Measurements from ENCODE around the gene KIRREL3. TPM values are rescaled to one million over a fixed set of nuclear protein-coding genes. Genes with fewer than 3 reads are reported as not detected.

KIRREL3 gene
- total and polyA plus RNA-seq, 10 donors, result 0.50 to 5.4 (median 2.0) TPM

GRCh38 chr11:126529037-126529436, 471.5 kb downstream of the KIRREL3 start:
- H3K27ac ChIP-seq, result no peak overlapping the region
- peaks cover 0 to 6% (median 0%) of the 10 kb centered on the region in 7 donors for H3K27me3 ChIP-seq (replicated peaks in 1 of 7)
- TF ChIP-seq POLR2AphosphoS5 (IDR thresholded peaks at IDR 0.05) (no peak), CTCF (IDR thresholded peaks at IDR 0.05 in 8 of 11, conservative IDR thresholded peaks at IDR 0.05 in 3 of 11) (no peak)
- intact Hi-C loops (cut with DNase I; ENCODE audit: low total_unique reads), result no loop called here
- no peaks in the 10 kb centered on the region for H3K4me1 ChIP-seq
- no peak overlapping the region for H3K4me3 ChIP-seq
- H3K9me3 ChIP-seq, result no peaks in the 10 kb centered on the region
- peak; percentile 62 for DNase-seq
- 67 to 87% (median 80%) methylated on average over 10 of the region's 10 CpGs for WGBS, 5 donors
- no peaks in the 10 kb centered on the region for H3K36me3 ChIP-seq

GRCh38 chr11:126528075-126528474, 472.5 kb downstream of the KIRREL3 start:
- 59 to 69% (median 66%) methylated on average over 4 to 5 of the region's 5 CpGs for WGBS, 5 donors
- TF ChIP-seq POLR2A (IDR thresholded peaks at IDR 0.05), result no peak
- TF ChIP-seq CTCF (IDR thresholded peaks at IDR 0.05 in 8 of 11, conservative IDR thresholded peaks at IDR 0.05 in 3 of 11), result no peak
- no peak for TF ChIP-seq POLR2AphosphoS5 (IDR thresholded peaks at IDR 0.05)

GRCh38 chr11:126527651-126528050, 472.9 kb downstream of the KIRREL3 start:
- Histone ChIP-seq H3K27ac (no peak overlapping the region), H3K4me3 (no peak overlapping the region), H3K36me3 (no peaks in the 10 kb centered on the region), H3K27me3 (replicated peaks in 1 of 7) (peaks cover 0 to 6% (median 0%) of the 10 kb centered on the region in 7 donors), H3K4me1 (peaks cover 0 to under 1% (median 0%) of the 10 kb centered on the region in 6 donors), H3K9me3 (no peaks in the 10 kb centered on the region)
- WGBS, 5 donors, result 77 to 92% (median 85%) methylated on average over 5 of the region's 5 CpGs
- no peak for TF ChIP-seq CTCF (IDR thresholded peaks at IDR 0.05 in 8 of 11, conservative IDR thresholded peaks at IDR 0.05 in 3 of 11)
- TF ChIP-seq POLR2A (IDR thresholded peaks at IDR 0.05), result no peak
- TF ChIP-seq POLR2AphosphoS5 (IDR thresholded peaks at IDR 0.05), result no peak
- intact Hi-C loops (cut with DNase I; ENCODE audit: low total_unique reads), result no loop called here
- peak; percentile 29 for DNase-seq

More at GRCh38 chr11:126528075-126528474, 472.5 kb downstream of the KIRREL3 start:
- H3K27me3 ChIP-seq (replicated peaks in 1 of 7), result peaks cover 0 to 6% (median 0%) of the 10 kb centered on the region in 7 donors
- intact Hi-C loops (cut with DNase I; ENCODE audit: low total_unique reads), result no loop called here
- H3K9me3 ChIP-seq, result no peaks in the 10 kb centered on the region
- peak; percentile 23 for DNase-seq
- H3K27ac ChIP-seq, result no peak overlapping the region
- no peak overlapping the region for H3K4me3 ChIP-seq
- no peaks in the 10 kb centered on the region for H3K36me3 ChIP-seq
- no peaks in the 10 kb centered on the region for H3K4me1 ChIP-seq

- intact Hi-C loops (cut with DNase I; ENCODE audit: low total_unique reads), result no loop called here
- 79 to 93% (median 86%) methylated on average over 10 of the region's 10 CpGs for WGBS, 5 donors
- no peaks in the 10 kb centered on the region for H3K9me3 ChIP-seq
- no peak overlapping the region for H3K27ac ChIP-seq
- TF ChIP-seq POLR2AphosphoS5 (IDR thresholded peaks at IDR 0.05), result no peak
- TF ChIP-seq POLR2A (IDR thresholded peaks at IDR 0.05), result no peak
- TF ChIP-seq CTCF (IDR thresholded peaks at IDR 0.05 in 8 of 11, conservative IDR thresholded peaks at IDR 0.05 in 3 of 11), result no peak
- H3K36me3 ChIP-seq, result no peaks in the 10 kb centered on the region
- H3K4me1 ChIP-seq, result peaks cover 0 to 8% (median 0%) of the 10 kb centered on the region in 6 donors
- H3K27me3 ChIP-seq (replicated peaks in 1 of 7), result peaks cover 0 to 6% (median 0%) of the 10 kb centered on the region in 7 donors
- DNase-seq, result peak; percentile 52
- no peak overlapping the region for H3K4me3 ChIP-seq
Observed at GRCh38 chr11:126526471-126526870, 474.1 kb downstream of the KIRREL3 start.
